GM23338 (cell line): ENCODE data around the gene OLIG3.

Experiments
- EZH2phosphoT487 ChIP-seq: fragments of 200-600 bp; sonication (generic); IDR thresholded peaks from one replicate; pipeline ENCODE4 v1.8.1; 2018; ENCODE audit warnings: antibody characterized with exemption; ENCODE audit not compliant: unreplicated experiment
- POLR2AphosphoS5 ChIP-seq: IDR thresholded peaks from 2 replicates; pipeline ENCODE4 v1.6.1; 2016; ENCODE audit warnings: antibody characterized with exemption, low read depth
- TF ChIP-seq, protein P1 (sequence below), 2 experiments: fragments of 200-600 bp in 1 of 2; sonication (generic) in 1 of 2; conservative IDR thresholded peaks; 2 replicates each; pipeline versions ENCODE4 v1.5.1 to v1.6.1; 2016 to 2017; ENCODE audit warnings: antibody characterized with exemption in 2 of 2, low read depth in 2 of 2, mild to moderate bottlenecking in 2 of 2, moderate library complexity in 1 of 2

DNA sequence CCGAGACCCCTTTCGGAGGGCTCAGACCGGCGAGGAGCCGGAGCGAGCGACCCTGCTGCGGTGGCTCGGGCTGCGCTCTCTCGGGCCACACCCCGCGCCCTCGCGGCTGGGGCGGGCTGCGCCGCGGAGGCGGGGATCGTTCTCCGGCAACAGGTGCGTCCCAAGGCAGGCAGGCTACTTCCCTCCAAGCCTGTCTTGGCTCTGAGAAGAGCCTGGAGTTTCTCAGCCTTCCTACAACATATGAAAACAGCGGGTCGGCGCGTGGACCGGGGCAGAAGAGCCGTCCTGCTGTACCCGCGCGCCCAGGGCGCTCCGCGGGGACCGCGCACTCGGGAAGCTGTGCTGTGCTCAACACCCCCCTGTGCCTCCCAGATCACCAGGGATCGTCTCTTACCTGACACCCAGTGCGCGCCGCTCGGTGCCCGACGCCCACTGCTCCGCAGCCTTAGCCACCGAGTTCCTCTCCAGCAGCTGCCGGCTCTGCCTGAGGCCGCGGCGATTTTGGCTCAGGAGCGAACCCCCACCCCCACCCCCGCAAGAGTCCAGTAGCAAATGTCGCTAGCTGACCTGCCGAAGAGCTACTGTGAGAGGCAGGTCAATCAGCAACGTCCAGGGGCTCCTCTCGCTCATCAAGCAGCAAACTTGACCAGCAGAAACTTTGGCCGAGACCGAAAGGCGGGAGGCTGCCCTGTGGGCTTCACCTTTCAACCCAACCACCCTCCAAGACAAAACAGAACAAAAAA lies 3.7 kb upstream of the OLIG3 start:
- TF ChIP-seq, protein P1, sequence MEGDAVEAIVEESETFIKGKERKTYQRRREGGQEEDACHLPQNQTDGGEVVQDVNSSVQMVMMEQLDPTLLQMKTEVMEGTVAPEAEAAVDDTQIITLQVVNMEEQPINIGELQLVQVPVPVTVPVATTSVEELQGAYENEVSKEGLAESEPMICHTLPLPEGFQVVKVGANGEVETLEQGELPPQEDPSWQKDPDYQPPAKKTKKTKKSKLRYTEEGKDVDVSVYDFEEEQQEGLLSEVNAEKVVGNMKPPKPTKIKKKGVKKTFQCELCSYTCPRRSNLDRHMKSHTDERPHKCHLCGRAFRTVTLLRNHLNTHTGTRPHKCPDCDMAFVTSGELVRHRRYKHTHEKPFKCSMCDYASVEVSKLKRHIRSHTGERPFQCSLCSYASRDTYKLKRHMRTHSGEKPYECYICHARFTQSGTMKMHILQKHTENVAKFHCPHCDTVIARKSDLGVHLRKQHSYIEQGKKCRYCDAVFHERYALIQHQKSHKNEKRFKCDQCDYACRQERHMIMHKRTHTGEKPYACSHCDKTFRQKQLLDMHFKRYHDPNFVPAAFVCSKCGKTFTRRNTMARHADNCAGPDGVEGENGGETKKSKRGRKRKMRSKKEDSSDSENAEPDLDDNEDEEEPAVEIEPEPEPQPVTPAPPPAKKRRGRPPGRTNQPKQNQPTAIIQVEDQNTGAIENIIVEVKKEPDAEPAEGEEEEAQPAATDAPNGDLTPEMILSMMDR (conservative IDR thresholded peaks at IDR 0.05; ENCODE audit: low read depth in 2 of 2): no peak
- TF ChIP-seq POLR2AphosphoS5: no peak
- TF ChIP-seq EZH2phosphoT487: peak; percentile 71
